Hepatocyte (in vitro differentiated cells): ENCODE measurements around the gene ADCY2. TPM values are rescaled to one million over a fixed set of nuclear protein-coding genes. Genes with fewer than 3 reads are reported as not detected.

Experiments
- DNase-seq: peaks from one replicate; pipeline ENCODE4 v3.0.0-alpha.2; 2016; ENCODE audit warnings: low spot score
- H2AFZ ChIP-seq: fragments of 200-600 bp; sonication (generic); 2 replicates; pipeline ENCODE4 v1.6.0; 2016; ENCODE audit warnings: antibody characterized with exemption, mild to moderate bottlenecking
- H3K27ac ChIP-seq: fragments of 200-600 bp; sonication (generic); 2 replicates; pipeline ENCODE4 v1.5.1; 2016; ENCODE audit warnings: mild to moderate bottlenecking
- H3K27me3 ChIP-seq: fragments of 200-600 bp; sonication (generic); 2 replicates; pipeline ENCODE4 v1.6.1; 2016
- H3K36me3 ChIP-seq: fragments of 200-600 bp; sonication (generic); replicated peaks from 2 replicates; pipeline ENCODE4 v1.5.1; 2016; ENCODE audit warnings: low read depth; ENCODE audit not compliant: insufficient read depth
- H3K4me1 ChIP-seq: fragments of 200-600 bp; sonication (generic); 2 replicates; pipeline ENCODE4 v1.5.1; 2016; ENCODE audit warnings: mild to moderate bottlenecking, moderate library complexity; ENCODE audit not compliant: insufficient read depth
- H3K4me2 ChIP-seq: fragments of 200-600 bp; sonication (generic); 2 replicates; pipeline ENCODE4 v1.6.0; 2016
- H3K4me3 ChIP-seq: fragments of 200-600 bp; sonication (generic); 2 replicates; pipeline ENCODE4 v1.5.1; 2016; ENCODE audit warnings: mild to moderate bottlenecking
- H3K79me2 ChIP-seq: fragments of 200-600 bp; sonication (generic); 2 replicates; pipeline ENCODE4 v1.6.0; 2017; ENCODE audit warnings: mild to moderate bottlenecking
- H3K9me2 ChIP-seq: fragments of 200-600 bp; sonication (generic); replicated peaks from 2 replicates; pipeline ENCODE4 v1.6.0; 2017; ENCODE audit warnings: mild to moderate bottlenecking; ENCODE audit not compliant: insufficient read depth
- H3K9me3 ChIP-seq: fragments of 200-600 bp; sonication (generic); 2 replicates; pipeline ENCODE4 v1.5.1; 2016; ENCODE audit warnings: low read depth, mild to moderate bottlenecking
- H4K20me1 ChIP-seq: fragments of 200-600 bp; sonication (generic); 2 replicates; pipeline ENCODE4 v1.6.0; 2016; ENCODE audit warnings: mild to moderate bottlenecking; ENCODE audit not compliant: insufficient read depth, poor library complexity, severe bottlenecking
- CTCF ChIP-seq: fragments of 200-600 bp; sonication (generic); IDR thresholded peaks from 2 replicates; pipeline ENCODE4 v1.5.1; 2016; ENCODE audit warnings: antibody characterized with exemption, mild to moderate bottlenecking; ENCODE audit not compliant: poor library complexity
- EZH2 ChIP-seq: fragments of 200-600 bp; sonication (generic); IDR thresholded peaks from 2 replicates; pipeline ENCODE4 v1.6.1; 2016; ENCODE audit warnings: antibody characterized with exemption, mild to moderate bottlenecking, borderline replicate concordance
- EZH2phosphoT487 ChIP-seq: fragments of 200-600 bp; sonication (generic); IDR thresholded peaks from one replicate; pipeline ENCODE4 v1.6.1; 2018; ENCODE audit warnings: antibody characterized with exemption, mild to moderate bottlenecking, low read depth, moderate library complexity; ENCODE audit not compliant: unreplicated experiment, severe bottlenecking
- WGBS: methylation state at CpG from one replicate; pipeline ENCODE4 v1.1.6; 2016; ENCODE audit warnings: low lambda C conversion rate; ENCODE audit errors: missing lambda C conversion rate; 5-methylcytosine and 5-hydroxymethylcytosine counted together
- polyA plus RNA-seq: library from polyadenylated mRNA; unstranded; fragments of >200 nt; fragmentation: Nextera tagmentation; extraction: Ambion mirVana; gene quantifications from 2 replicates; pipeline ENCODE4 v1.2.1, GENCODE V29; 2016
- total RNA-seq: library from RNA; depleted of rRNA; stranded (reverse); fragments of >200 nt; gene quantifications from 2 replicates; pipeline ENCODE4 v1.2.3, GENCODE V29; 2014

The ADCY2 gene
- total and polyA plus RNA-seq, 2 experiments from 2014 or later, result 3.2 to 8.5 TPM

DNA sequence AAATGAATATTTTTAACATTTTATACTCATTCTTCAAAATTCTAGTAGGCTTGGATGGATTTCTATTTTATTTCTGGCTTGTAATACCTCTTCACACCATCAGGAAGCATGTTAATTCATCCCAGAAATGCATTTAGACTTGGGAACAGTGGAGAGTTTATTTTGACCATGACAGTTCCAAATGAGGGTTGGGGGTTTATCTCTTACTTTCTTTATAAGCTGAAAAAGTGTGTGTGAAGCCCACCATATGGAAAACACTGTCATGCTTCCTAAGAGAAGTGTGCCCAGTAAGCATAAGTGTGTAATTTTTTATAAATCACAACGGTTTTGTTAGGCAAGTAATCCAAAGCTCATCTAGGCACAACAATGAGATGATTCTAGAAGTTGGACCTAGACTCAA is 215.6 kb downstream of the ADCY2 start:
- Histone ChIP-seq H3K4me2 (no peak overlapping the region), H3K9me3 (no peaks in the 10 kb centered on the region), H3K9me2 (no peaks in the 10 kb centered on the region), H3K4me1 (no peaks in the 10 kb centered on the region), H4K20me1 (no peaks in the 10 kb centered on the region), H3K27me3 (no peaks in the 10 kb centered on the region), H3K4me3 (no peak overlapping the region), H3K36me3 (no peaks in the 10 kb centered on the region), H2AFZ (no peak overlapping the region), H3K27ac (no peak overlapping the region), H3K79me2 (no peaks in the 10 kb centered on the region)
- no peak for TF ChIP-seq CTCF
- no peak for TF ChIP-seq EZH2
- TF ChIP-seq EZH2phosphoT487, result no peak
- 84% methylated on average over 1 of the region's 1 CpG for WGBS
- no peak for DNase-seq

DNA sequence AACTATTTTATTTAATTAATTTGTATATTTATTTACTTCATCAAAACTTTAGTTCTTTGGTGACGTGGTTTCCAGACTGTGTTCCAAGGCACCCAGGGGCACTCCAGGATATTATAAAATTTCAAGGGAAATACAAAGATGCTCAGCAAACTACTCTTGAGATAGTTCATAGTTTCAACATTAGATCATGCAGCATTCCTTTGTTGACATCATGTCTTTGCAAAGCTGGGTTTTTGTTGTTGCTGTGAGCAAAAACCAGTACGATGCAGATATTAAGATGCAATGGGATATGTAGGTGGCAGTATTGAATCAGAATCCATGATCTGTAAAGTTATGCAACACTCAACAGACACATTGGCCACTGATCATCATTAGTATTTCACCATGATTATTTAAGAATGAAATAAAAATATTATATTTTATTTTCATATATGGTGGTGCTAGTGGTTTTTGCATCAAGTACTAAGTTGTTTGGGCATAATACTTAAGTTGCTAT is 219.7 kb downstream of the ADCY2 start:
- peaks cover 4% of the 10 kb centered on the region for H3K4me1 ChIP-seq
- H2AFZ ChIP-seq, result no peak overlapping the region
- H3K27ac ChIP-seq, result no peak overlapping the region
- H4K20me1 ChIP-seq, result no peaks in the 10 kb centered on the region
- H3K27me3 ChIP-seq, result no peaks in the 10 kb centered on the region
- no peak for DNase-seq
- no peaks in the 10 kb centered on the region for H3K9me2 ChIP-seq
- no peaks in the 10 kb centered on the region for H3K9me3 ChIP-seq
- no peak overlapping the region for H3K4me3 ChIP-seq
- no peak overlapping the region for H3K4me2 ChIP-seq
- no peaks in the 10 kb centered on the region for H3K36me3 ChIP-seq
- H3K79me2 ChIP-seq, result no peaks in the 10 kb centered on the region
- WGBS, result 89% methylated on average over 2 of the region's 2 CpGs
- TF ChIP-seq EZH2phosphoT487, result no peak
- no peak for TF ChIP-seq EZH2
- TF ChIP-seq CTCF, result no peak

GRCh38 chr5:7616897-7617296 is 221.0 kb downstream of the ADCY2 start:
- Histone ChIP-seq H3K79me2 (no peaks in the 10 kb centered on the region), H2AFZ (no peak overlapping the region), H4K20me1 (no peaks in the 10 kb centered on the region), H3K36me3 (no peaks in the 10 kb centered on the region), H3K9me3 (no peaks in the 10 kb centered on the region), H3K4me3 (no peak overlapping the region), H3K27me3 (no peaks in the 10 kb centered on the region), H3K9me2 (no peaks in the 10 kb centered on the region), H3K4me2 (no peak overlapping the region), H3K4me1 (peaks cover 4% of the 10 kb centered on the region), H3K27ac (no peak overlapping the region)
- WGBS, result 67% methylated on average over 2 of the region's 2 CpGs
- TF ChIP-seq CTCF (no peak), EZH2phosphoT487 (no peak), EZH2 (no peak)
- DNase-seq, result no peak

DNA sequence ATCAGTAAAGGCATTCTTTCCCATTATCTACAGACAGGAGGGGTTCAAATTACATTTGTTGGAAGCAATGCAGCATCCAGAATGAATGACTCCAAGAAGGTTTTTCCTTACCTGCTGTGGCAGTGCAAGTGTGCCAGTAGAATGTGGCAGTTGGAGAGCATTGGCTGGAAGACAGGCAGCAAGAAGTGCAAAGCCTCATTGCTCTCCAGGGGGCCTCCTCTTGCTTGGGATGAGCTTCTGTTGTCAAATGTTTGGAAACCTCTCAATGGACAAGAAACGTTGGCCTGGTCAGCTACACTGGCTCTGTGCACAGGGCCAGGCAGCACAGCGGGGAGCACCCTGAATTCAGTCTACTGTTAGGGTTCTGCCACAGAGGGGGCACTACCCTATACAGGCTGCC is 226.6 kb downstream of the ADCY2 start:
- H3K9me2 ChIP-seq, result no peaks in the 10 kb centered on the region
- H3K36me3 ChIP-seq, result no peaks in the 10 kb centered on the region
- H3K27me3 ChIP-seq, result no peaks in the 10 kb centered on the region
- TF ChIP-seq CTCF (no peak), EZH2 (no peak), EZH2phosphoT487 (no peak)
- no peaks in the 10 kb centered on the region for H4K20me1 ChIP-seq
- DNase-seq, result no peak
- no peaks in the 10 kb centered on the region for H3K79me2 ChIP-seq
- peaks cover 4% of the 10 kb centered on the region for H3K4me1 ChIP-seq
- H3K4me3 ChIP-seq, result no peak overlapping the region
- H3K4me2 ChIP-seq, result no peak overlapping the region
- H2AFZ ChIP-seq, result no peak overlapping the region
- 78% methylated on average over 2 of the region's 2 CpGs for WGBS
- H3K9me3 ChIP-seq, result no peaks in the 10 kb centered on the region
- H3K27ac ChIP-seq, result no peak overlapping the region
